GM23338 (cell line): Measurements from ENCODE around the gene FLOT2. TPM values are rescaled to one million over a fixed set of nuclear protein-coding genes. Genes with fewer than 3 reads are reported as not detected.
A peak's percentile ranks its signal among the peaks of the same experiment; 100 is the strongest.

Experiments
- ATAC-seq: fragments of 200-7000 bp; cut with Tn5 transposase; 3 replicates; pipeline ENCODE4 v1.9.1; 2020
- DNase-seq: peaks from one replicate; pipeline ENCODE4 v3.0.0-alpha.2; 2015; ENCODE audit warnings: low spot score
- H2AFZ ChIP-seq: fragments of 200-600 bp; sonication (generic); 2 replicates; pipeline ENCODE4 v1.8.0; 2016; ENCODE audit warnings: antibody characterized with exemption, mild to moderate bottlenecking, moderate library complexity
- H3F3A ChIP-seq: fragments of 200-600 bp; sonication (generic); replicated peaks from 2 replicates; pipeline ENCODE4 v1.8.0; 2017; ENCODE audit warnings: antibody characterized with exemption, mixed run types, low read depth
- H3K27ac ChIP-seq: fragments of 200-600 bp; sonication (generic); 2 replicates; pipeline ENCODE4 v1.6.1; 2016; ENCODE audit warnings: low read depth
- H3K27me3 ChIP-seq: fragments of 200-600 bp; sonication (generic); 2 replicates; pipeline ENCODE4 v1.8.0; 2016; ENCODE audit warnings: mild to moderate bottlenecking, mixed run types, moderate library complexity; ENCODE audit not compliant: insufficient read depth
- H3K36me3 ChIP-seq: fragments of 200-600 bp; sonication (generic); 2 replicates; pipeline ENCODE4 v1.8.0; 2016; ENCODE audit warnings: mild to moderate bottlenecking; ENCODE audit not compliant: insufficient read depth
- H3K4me1 ChIP-seq: fragments of 200-600 bp; sonication (generic); 2 replicates; pipeline ENCODE4 v1.8.0; 2016; ENCODE audit warnings: mild to moderate bottlenecking, moderate library complexity; ENCODE audit not compliant: insufficient read depth
- H3K4me2 ChIP-seq: fragments of 200-600 bp; sonication (generic); 2 replicates; pipeline ENCODE4 v1.7.1; 2017; ENCODE audit warnings: mixed run types
- H3K4me3 ChIP-seq: fragments of 200-600 bp; sonication (generic); 2 replicates; pipeline ENCODE4 v1.6.1; 2016; ENCODE audit warnings: mixed run types
- H3K79me2 ChIP-seq: fragments of 200-600 bp; sonication (generic); replicated peaks from 2 replicates; pipeline ENCODE4 v1.8.0; 2017; ENCODE audit warnings: mild to moderate bottlenecking; ENCODE audit not compliant: insufficient read depth
- H3K9me2 ChIP-seq: fragments of 200-600 bp; sonication (generic); 2 replicates; pipeline ENCODE4 v1.8.0; 2017; ENCODE audit not compliant: insufficient read depth
- H4K20me1 ChIP-seq: fragments of 200-600 bp; sonication (generic); replicated peaks from 2 replicates; pipeline ENCODE4 v1.8.0; 2017; ENCODE audit warnings: mild to moderate bottlenecking; ENCODE audit not compliant: insufficient read depth
- H3K27ac Mint-ChIP-seq: 2 replicates; pipeline ENCODE4 v1.8.0; 2020; ENCODE audit warnings: inconsistent platforms, mild to moderate bottlenecking, moderate library complexity, mixed read lengths
- H3K27me3 Mint-ChIP-seq: 3 replicates; pipeline ENCODE4 v1.8.0; 2022; ENCODE audit warnings: low read depth, mild to moderate bottlenecking, moderate library complexity, mixed read lengths, inconsistent platforms; ENCODE audit not compliant: insufficient read depth, poor library complexity
- H3K36me3 Mint-ChIP-seq: 3 replicates; pipeline ENCODE4 v1.8.0; 2021; ENCODE audit warnings: low read depth, mild to moderate bottlenecking, inconsistent platforms, moderate library complexity, mixed read lengths
- H3K4me1 Mint-ChIP-seq: 3 replicates; pipeline ENCODE4 v1.8.0; 2020; ENCODE audit warnings: mild to moderate bottlenecking, inconsistent platforms, mixed read lengths
- H3K4me3 Mint-ChIP-seq: 3 replicates; pipeline ENCODE4 v1.8.0; 2021; ENCODE audit warnings: moderate library complexity, mild to moderate bottlenecking, inconsistent platforms, mixed read lengths
- H3K9me3 Mint-ChIP-seq: 3 replicates; pipeline ENCODE4 v1.8.0; 2020; ENCODE audit warnings: moderate library complexity, mild to moderate bottlenecking, inconsistent platforms, mixed read lengths
- EZH2 ChIP-seq: fragments of 200-600 bp; sonication (generic); IDR thresholded peaks from one replicate; pipeline ENCODE4 v1.8.0; 2017; ENCODE audit warnings: antibody characterized with exemption, mild to moderate bottlenecking, low read depth; ENCODE audit not compliant: unreplicated experiment
- EZH2phosphoT487 ChIP-seq: fragments of 200-600 bp; sonication (generic); IDR thresholded peaks from one replicate; pipeline ENCODE4 v1.8.1; 2018; ENCODE audit warnings: antibody characterized with exemption; ENCODE audit not compliant: unreplicated experiment
- JUNB ChIP-seq: IDR thresholded peaks from one replicate; pipeline ENCODE4 v1.6.1; 2016; ENCODE audit warnings: antibody characterized with exemption; ENCODE audit not compliant: unreplicated experiment
- POLR2AphosphoS5 ChIP-seq: IDR thresholded peaks from 2 replicates; pipeline ENCODE4 v1.6.1; 2016; ENCODE audit warnings: antibody characterized with exemption, low read depth
- ZNF114 ChIP-seq: fragments of 250-450 bp; sonication (Bioruptor Pico); IDR thresholded peaks from 2 replicates; pipeline ENCODE4 v1.5.0; 2020; ENCODE audit warnings: mild to moderate bottlenecking, moderate library complexity
- ZNF331 ChIP-seq: fragments of 250-450 bp; sonication (Bioruptor Pico); IDR thresholded peaks from 2 replicates; pipeline ENCODE4 v1.5.0; 2020; ENCODE audit warnings: low read depth, mild to moderate bottlenecking, moderate library complexity
- polyA plus RNA-seq: library from polyadenylated mRNA; unstranded; fragments of >200 nt; fragmentation: Nextera tagmentation; extraction: Ambion mirVana; gene quantifications from 2 replicates; pipeline ENCODE4 v1.2.1, GENCODE V29; 2016
- total RNA-seq: library from RNA; depleted of rRNA; stranded (reverse); fragments of >200 nt; shearing (Covaris generic); gene quantifications from 2 replicates; pipeline ENCODE4 v1.2.3, GENCODE V29; 2014
- TF ChIP-seq, protein P1 (sequence below): fragments of 250-450 bp; sonication (Bioruptor Pico); IDR thresholded peaks from 2 replicates; pipeline ENCODE4 v1.5.0; 2020; ENCODE audit warnings: mild to moderate bottlenecking, moderate library complexity
- TF ChIP-seq, protein P2 (sequence below): IDR thresholded peaks from one replicate; pipeline ENCODE4 v1.6.1; 2018; ENCODE audit warnings: antibody characterized with exemption; ENCODE audit not compliant: unreplicated experiment
- TF ChIP-seq, protein P3 (sequence below), 2 experiments: fragments of 200-600 bp in 1 of 2; sonication (generic) in 1 of 2; conservative IDR thresholded peaks; 2 replicates each; pipeline versions ENCODE4 v1.5.1 to v1.6.1; 2016 to 2017; ENCODE audit warnings: antibody characterized with exemption in 2 of 2, low read depth in 2 of 2, mild to moderate bottlenecking in 2 of 2, moderate library complexity in 1 of 2

The FLOT2 gene
- total and polyA plus RNA-seq, 2 experiments from 2014 or later = 49.8 to 66.1 TPM

DNA sequence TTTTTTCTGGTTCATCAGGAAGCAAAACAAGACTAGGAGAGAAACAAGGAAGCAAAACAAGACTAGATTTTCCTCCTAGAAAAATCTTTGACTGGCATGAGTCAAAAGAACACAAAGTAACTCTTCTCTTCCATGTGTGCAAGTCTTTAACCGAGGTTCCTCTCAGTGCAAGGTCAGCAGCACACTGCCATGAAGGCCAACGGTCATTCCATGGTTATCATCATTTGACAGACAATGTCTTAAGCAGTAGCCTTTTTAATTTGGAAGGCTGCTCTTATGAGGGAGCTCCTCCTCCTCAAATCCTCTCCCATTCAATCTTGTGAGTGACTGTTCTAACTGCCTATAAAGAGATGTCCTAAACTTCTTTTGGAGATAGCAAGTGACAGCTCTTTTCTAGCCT, 20.8 kb upstream of the FLOT2 start:
- Histone ChIP-seq H2AFZ (no peak overlapping the region), H3F3A (peaks cover 66% of the 10 kb centered on the region), H3K4me2 (no peak overlapping the region), H3K27me3 (no peaks in the 10 kb centered on the region), H3K36me3 (peaks cover 81% of the 10 kb centered on the region), H3K4me1 (no peaks in the 10 kb centered on the region), H3K4me3 (no peak overlapping the region), H4K20me1 (peaks cover 23% of the 10 kb centered on the region), H3K79me2 (peaks cover 23% of the 10 kb centered on the region), H3K9me2 (no peaks in the 10 kb centered on the region), H3K27ac (0 out of 2 replicates have a peak overlapping the region, but pooled peaks have one; percentile 55)
- H3K36me3 Mint-ChIP-seq = peaks cover 95% of the 10 kb centered on the region
- no peak overlapping the region for H3K27ac Mint-ChIP-seq
- no peak for DNase-seq
- H3K4me1 Mint-ChIP-seq = no peaks in the 10 kb centered on the region
- TF ChIP-seq POLR2AphosphoS5 = no peak
- TF ChIP-seq ZNF114 = no peak
- no peak for TF ChIP-seq EZH2phosphoT487
- peaks cover 3% of the 10 kb centered on the region for H3K27me3 Mint-ChIP-seq
- H3K9me3 Mint-ChIP-seq = no peaks in the 10 kb centered on the region
- ATAC-seq = no peak
- no peak overlapping the region for H3K4me3 Mint-ChIP-seq

DNA sequence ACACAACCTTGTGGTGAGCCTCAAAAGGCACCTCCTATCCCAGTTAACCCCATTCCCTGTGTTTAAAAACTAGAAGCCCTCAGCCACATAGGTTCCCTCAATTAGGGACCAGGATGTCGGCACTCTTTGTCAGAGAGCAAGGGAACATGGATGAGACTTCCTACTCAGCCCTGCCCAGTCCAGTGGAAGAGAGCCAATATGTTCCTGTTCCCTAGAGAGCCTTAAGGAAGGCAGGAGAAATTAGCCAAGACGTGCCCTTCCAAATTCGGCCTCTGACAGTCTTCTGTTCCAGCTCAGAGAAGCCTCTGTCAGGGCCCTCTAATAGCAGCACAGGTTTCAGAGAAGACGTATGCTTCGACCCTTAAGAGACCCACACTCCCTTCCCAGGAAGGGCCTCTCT, 19.9 kb upstream of the FLOT2 start:
- Histone ChIP-seq H3K4me1 (no peaks in the 10 kb centered on the region), H3K4me2 (no peak overlapping the region), H3F3A (peaks cover 72% of the 10 kb centered on the region), H3K36me3 (peaks cover 79% of the 10 kb centered on the region), H3K4me3 (no peak overlapping the region), H3K27me3 (no peaks in the 10 kb centered on the region), H3K27ac (peak overlapping the region; percentile 55; the same call in 1 of the 2 replicates), H2AFZ (no peak overlapping the region), H4K20me1 (peaks cover 16% of the 10 kb centered on the region), H3K9me2 (no peaks in the 10 kb centered on the region), H3K79me2 (peaks cover 19% of the 10 kb centered on the region)
- peaks cover 5% of the 10 kb centered on the region for H3K27me3 Mint-ChIP-seq
- no peak for DNase-seq
- H3K9me3 Mint-ChIP-seq = no peaks in the 10 kb centered on the region; the same call in 2 of the 3 replicates
- no peak for ATAC-seq
- H3K4me1 Mint-ChIP-seq = no peaks in the 10 kb centered on the region
- peaks cover 95% of the 10 kb centered on the region for H3K36me3 Mint-ChIP-seq
- H3K4me3 Mint-ChIP-seq = no peak overlapping the region
- H3K27ac Mint-ChIP-seq = no peak overlapping the region
- TF ChIP-seq, protein P1, sequence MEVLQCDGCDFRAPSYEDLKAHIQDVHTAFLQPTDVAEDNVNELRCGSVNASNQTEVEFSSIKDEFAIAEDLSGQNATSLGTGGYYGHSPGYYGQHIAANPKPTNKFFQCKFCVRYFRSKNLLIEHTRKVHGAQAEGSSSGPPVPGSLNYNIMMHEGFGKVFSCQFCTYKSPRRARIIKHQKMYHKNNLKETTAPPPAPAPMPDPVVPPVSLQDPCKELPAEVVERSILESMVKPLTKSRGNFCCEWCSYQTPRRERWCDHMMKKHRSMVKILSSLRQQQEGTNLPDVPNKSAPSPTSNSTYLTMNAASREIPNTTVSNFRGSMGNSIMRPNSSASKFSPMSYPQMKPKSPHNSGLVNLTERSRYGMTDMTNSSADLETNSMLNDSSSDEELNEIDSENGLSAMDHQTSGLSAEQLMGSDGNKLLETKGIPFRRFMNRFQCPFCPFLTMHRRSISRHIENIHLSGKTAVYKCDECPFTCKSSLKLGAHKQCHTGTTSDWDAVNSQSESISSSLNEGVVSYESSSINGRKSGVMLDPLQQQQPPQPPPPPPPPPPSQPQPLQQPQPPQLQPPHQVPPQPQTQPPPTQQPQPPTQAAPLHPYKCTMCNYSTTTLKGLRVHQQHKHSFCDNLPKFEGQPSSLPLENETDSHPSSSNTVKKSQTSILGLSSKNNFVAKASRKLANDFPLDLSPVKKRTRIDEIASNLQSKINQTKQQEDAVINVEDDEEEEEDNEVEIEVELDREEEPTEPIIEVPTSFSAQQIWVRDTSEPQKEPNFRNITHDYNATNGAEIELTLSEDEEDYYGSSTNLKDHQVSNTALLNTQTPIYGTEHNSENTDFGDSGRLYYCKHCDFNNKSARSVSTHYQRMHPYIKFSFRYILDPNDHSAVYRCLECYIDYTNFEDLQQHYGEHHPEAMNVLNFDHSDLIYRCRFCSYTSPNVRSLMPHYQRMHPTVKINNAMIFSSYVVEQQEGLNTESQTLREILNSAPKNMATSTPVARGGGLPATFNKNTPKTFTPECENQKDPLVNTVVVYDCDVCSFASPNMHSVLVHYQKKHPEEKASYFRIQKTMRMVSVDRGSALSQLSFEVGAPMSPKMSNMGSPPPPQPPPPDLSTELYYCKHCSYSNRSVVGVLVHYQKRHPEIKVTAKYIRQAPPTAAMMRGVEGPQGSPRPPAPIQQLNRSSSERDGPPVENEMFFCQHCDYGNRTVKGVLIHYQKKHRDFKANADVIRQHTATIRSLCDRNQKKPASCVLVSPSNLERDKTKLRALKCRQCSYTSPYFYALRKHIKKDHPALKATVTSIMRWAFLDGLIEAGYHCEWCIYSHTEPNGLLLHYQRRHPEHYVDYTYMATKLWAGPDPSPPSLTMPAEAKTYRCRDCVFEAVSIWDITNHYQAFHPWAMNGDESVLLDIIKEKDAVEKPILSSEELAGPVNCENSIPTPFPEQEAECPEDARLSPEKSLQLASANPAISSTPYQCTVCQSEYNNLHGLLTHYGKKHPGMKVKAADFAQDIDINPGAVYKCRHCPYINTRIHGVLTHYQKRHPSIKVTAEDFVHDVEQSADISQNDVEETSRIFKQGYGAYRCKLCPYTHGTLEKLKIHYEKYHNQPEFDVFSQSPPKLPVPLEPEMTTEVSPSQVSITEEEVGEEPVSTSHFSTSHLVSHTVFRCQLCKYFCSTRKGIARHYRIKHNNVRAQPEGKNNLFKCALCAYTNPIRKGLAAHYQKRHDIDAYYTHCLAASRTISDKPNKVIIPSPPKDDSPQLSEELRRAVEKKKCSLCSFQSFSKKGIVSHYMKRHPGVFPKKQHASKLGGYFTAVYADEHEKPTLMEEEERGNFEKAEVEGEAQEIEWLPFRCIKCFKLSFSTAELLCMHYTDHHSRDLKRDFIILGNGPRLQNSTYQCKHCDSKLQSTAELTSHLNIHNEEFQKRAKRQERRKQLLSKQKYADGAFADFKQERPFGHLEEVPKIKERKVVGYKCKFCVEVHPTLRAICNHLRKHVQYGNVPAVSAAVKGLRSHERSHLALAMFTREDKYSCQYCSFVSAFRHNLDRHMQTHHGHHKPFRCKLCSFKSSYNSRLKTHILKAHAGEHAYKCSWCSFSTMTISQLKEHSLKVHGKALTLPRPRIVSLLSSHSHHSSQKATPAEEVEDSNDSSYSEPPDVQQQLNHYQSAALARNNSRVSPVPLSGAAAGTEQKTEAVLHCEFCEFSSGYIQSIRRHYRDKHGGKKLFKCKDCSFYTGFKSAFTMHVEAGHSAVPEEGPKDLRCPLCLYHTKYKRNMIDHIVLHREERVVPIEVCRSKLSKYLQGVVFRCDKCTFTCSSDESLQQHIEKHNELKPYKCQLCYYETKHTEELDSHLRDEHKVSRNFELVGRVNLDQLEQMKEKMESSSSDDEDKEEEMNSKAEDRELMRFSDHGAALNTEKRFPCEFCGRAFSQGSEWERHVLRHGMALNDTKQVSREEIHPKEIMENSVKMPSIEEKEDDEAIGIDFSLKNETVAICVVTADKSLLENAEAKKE (CRISPR knock-in tag) = no peak
- TF ChIP-seq, protein P2, sequence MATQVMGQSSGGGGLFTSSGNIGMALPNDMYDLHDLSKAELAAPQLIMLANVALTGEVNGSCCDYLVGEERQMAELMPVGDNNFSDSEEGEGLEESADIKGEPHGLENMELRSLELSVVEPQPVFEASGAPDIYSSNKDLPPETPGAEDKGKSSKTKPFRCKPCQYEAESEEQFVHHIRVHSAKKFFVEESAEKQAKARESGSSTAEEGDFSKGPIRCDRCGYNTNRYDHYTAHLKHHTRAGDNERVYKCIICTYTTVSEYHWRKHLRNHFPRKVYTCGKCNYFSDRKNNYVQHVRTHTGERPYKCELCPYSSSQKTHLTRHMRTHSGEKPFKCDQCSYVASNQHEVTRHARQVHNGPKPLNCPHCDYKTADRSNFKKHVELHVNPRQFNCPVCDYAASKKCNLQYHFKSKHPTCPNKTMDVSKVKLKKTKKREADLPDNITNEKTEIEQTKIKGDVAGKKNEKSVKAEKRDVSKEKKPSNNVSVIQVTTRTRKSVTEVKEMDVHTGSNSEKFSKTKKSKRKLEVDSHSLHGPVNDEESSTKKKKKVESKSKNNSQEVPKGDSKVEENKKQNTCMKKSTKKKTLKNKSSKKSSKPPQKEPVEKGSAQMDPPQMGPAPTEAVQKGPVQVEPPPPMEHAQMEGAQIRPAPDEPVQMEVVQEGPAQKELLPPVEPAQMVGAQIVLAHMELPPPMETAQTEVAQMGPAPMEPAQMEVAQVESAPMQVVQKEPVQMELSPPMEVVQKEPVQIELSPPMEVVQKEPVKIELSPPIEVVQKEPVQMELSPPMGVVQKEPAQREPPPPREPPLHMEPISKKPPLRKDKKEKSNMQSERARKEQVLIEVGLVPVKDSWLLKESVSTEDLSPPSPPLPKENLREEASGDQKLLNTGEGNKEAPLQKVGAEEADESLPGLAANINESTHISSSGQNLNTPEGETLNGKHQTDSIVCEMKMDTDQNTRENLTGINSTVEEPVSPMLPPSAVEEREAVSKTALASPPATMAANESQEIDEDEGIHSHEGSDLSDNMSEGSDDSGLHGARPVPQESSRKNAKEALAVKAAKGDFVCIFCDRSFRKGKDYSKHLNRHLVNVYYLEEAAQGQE = no peak
- no peak for TF ChIP-seq ZNF114
- TF ChIP-seq EZH2 = no peak
- no peak for TF ChIP-seq JUNB
- no peak for TF ChIP-seq ZNF331 (CRISPR knock-in tag)
- no peak for TF ChIP-seq EZH2phosphoT487
- TF ChIP-seq, protein P3, sequence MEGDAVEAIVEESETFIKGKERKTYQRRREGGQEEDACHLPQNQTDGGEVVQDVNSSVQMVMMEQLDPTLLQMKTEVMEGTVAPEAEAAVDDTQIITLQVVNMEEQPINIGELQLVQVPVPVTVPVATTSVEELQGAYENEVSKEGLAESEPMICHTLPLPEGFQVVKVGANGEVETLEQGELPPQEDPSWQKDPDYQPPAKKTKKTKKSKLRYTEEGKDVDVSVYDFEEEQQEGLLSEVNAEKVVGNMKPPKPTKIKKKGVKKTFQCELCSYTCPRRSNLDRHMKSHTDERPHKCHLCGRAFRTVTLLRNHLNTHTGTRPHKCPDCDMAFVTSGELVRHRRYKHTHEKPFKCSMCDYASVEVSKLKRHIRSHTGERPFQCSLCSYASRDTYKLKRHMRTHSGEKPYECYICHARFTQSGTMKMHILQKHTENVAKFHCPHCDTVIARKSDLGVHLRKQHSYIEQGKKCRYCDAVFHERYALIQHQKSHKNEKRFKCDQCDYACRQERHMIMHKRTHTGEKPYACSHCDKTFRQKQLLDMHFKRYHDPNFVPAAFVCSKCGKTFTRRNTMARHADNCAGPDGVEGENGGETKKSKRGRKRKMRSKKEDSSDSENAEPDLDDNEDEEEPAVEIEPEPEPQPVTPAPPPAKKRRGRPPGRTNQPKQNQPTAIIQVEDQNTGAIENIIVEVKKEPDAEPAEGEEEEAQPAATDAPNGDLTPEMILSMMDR (conservative IDR thresholded peaks at IDR 0.05; ENCODE audit: low read depth in 2 of 2) = no peak
